Measurements from ENCODE around the gene CBL.

Gene CBL

DNA sequence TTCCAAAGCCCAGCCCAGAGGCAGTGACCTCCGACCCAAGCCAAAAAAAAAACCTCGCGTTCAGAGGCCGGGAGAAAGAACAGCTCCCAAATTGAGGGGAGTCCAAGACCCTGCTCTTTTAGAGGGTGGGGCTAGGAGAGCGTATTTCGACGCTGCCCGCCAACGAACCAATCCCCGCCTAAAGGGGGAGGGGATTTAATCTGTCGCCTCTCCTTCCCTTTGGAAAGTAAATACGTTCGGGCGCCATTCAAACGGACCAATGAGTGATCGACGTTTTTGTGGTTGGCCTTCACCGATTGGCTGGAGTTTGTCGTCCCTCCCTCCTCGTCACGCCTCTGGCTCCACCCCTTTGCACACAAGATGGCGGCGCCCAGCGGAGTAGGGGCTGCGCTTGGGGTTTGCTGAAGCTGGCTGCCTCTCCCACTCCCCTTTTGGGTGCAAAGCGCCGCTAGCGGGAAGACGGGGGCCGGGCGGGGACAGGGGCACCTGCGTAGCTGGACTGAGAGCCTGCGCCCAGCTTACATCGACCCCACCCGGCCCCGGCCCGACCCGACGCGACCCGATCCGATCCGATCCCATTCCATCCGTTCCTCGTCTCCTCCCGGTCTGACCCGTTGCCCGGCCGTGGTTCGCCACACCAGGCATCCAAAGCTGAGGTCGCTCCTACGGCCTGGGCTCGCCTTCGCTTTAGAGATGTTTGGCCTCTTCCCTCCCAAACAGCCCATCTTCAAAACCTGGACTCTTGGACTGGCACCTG, 128.2 kb downstream of the CBL start, which contains the start of gene RNF26:
Gene RNF26, plus strand, starts transcription at position 354 of the 757 bp plus-strand sequence. CDS start 596 bp downstream, outside the sequence.
- peak; percentile 96 for DNase-seq (ENCODE audit: low spot score)

DNA sequence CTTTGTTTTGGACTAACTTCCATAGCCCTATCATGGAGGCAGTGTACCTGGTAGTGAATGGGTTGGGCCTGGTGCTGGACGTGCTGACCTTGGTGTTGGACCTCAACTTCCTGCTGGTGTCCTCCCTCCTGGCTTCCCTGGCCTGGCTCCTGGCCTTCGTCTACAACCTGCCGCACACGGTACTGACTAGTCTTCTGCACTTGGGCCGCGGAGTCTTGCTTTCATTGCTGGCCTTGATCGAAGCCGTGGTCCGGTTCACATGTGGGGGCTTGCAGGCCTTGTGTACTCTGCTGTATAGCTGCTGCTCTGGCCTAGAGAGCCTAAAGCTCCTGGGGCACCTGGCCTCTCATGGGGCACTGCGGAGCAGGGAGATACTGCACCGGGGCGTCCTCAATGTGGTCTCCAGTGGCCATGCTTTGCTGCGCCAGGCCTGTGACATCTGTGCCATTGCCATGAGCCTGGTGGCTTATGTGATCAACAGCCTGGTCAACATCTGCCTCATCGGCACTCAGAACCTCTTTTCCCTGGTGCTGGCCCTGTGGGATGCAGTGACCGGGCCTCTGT, 129.0 kb downstream of the CBL start:
- DNase-seq (ENCODE audit: low spot score) = no peak

DNA sequence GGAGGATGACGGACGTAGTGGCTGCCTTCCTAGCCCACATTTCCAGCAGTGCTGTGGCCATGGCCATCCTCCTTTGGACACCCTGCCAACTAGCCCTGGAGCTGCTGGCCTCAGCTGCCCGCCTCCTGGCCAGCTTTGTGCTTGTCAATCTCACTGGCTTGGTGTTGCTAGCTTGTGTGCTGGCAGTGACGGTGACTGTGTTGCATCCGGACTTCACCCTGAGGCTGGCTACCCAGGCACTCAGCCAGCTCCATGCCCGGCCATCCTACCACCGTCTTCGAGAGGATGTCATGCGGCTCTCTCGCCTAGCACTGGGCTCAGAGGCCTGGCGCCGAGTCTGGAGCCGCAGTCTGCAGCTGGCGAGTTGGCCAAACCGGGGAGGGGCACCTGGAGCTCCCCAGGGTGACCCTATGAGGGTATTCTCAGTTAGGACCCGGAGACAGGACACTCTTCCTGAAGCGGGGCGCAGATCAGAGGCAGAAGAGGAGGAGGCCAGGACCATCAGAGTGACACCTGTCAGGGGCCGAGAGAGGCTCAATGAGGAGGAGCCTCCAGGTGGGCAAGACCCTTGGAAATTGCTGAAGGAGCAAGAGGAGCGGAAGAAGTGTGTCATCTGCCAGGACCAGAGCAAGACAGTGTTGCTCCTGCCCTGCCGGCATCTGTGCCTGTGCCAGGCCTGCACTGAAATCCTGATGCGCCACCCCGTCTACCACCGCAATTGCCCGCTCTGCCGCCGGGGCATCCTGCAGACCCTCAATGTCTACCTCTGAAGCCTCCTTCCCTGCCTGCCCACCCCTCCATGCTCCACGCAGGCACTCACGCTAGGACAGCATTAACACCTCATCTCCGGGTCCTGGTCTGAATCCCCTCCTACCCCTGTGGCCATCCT, 129.8 kb downstream of the CBL start:
- no peak for DNase-seq (ENCODE audit: low spot score)

DNA sequence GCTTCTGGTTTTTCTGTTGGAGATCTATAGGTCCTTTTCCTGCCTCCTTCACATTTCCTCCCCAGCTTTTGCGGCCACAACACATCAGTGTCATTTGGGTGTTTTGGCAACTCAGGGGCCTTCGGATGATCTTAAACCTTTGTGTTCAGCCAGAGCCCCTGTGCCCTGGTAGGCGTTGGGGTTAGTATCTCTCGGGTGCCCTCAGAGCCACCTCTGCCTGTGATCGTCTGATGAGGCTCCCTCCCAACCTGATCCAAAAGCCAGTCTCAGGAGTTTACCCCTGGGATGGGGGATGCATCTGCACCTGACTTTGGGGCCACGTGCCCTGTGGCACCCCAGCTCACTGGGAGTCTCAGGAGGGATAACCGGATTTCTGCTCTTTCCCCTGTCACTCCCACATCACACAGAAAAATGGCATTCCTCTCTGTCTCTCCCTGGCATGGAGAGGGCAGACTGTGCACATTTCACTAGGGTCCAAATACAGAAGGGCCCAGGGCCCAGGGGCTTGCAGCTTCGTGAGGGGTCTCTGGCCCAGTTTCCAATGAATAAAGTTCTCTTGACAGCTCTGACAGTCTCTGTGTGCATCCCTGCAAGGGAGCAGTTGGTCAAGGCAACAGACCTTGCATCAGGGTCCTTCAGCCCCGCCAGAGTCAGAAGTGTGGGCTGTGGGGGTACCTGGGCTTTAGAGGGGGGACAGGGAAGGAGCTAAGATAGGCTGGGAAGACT, 130.8 kb downstream of the CBL start:
- no peak for DNase-seq (ENCODE audit: low spot score)

DNA sequence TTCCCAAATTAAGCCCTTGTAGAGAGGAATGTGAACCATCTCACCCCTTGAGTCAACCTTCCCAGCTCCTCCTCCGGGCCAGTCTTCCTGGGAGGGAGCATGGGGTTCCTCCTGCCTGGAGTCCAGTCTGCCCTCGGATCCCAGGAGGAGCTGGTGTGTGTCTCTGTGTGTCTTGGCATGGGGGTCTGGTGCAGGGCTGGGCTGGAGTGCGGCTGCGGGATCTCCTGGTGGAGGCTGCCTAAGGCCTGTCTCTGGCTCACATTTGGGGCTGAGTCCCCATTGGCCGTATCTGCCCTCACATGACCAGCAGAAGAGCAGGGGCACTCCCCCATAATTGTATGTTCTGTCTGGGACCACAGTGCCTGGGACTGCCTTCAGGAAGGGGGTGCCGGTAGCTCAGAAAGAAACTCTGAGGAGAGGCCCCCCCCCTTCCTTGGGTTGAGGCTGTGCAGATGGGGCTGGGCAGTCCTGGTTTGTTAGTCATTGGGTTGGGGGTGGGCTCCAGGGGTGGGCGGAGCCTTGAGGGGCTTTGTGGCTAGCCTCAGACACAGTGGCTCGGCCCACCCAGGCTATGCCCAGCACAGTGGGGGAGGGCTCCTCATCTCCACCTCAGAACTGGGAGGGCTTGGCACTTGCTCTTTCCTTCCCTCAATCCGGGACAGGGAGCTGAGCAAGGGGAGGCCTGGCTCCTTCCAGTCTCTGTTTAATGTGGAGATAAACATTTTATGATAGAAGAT, 131.6 kb downstream of the CBL start:
- peak; percentile 55 for DNase-seq (ENCODE audit: low spot score)

DNA sequence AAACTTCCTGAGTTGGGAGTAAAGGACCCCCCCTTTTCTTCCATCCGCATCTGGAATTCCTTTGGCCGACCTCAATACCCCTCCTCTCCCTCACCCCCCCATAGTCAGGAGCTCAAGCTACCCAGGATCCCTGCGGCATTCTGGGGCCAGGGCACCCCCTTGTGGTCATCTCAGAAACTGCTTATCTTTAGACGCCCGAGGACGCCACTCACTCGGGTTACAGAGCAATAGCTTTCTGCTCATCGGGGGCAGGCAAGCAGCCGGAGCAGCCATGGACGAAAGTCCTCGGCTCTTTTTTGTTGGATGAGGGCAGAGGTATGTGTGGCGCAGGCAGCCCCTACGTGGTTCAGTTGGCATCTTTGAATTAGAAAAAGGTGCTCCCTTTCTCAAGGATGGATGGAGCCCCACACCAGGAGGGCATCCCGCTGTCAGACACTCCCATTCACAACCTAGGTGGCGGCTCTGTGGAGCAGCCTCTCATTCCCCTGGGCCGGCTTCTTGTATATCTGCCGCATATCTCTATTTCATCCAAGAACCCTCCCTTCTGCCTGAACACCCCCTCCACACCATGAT, 132.3 kb downstream of the CBL start:
- peak; percentile 80 for DNase-seq (ENCODE audit: low spot score)

DNA sequence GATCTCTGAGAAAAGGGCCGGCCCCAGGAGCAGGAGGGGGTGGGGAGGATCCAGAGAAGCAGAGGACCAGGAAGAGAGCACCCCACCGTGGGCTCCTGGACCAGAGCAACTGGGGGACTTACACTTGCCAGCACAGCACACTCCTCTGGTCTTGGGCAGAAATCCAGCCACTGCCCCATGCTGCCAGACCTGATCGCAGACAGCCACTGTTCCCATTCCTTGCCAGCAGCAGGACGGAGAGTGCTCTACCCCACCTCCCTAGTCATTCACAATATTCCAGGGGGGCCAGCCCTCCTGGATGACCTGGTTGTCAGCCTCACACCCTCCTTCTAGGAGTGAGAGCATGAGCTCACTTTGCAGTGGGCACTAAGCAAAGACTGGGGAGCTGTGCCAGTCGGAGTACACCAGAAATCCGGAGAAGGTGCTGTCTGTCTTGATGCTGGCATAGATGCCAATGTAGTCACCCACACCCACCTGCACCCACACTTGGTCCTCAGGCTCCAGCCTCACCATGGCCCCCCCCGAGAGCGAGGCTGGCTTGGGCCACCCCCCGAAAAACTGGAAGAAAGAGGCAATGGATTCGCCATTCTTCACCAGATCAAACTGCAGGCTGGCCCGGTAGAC, 132.9 kb downstream of the CBL start:
- no peak for DNase-seq (ENCODE audit: low spot score)

DNA sequence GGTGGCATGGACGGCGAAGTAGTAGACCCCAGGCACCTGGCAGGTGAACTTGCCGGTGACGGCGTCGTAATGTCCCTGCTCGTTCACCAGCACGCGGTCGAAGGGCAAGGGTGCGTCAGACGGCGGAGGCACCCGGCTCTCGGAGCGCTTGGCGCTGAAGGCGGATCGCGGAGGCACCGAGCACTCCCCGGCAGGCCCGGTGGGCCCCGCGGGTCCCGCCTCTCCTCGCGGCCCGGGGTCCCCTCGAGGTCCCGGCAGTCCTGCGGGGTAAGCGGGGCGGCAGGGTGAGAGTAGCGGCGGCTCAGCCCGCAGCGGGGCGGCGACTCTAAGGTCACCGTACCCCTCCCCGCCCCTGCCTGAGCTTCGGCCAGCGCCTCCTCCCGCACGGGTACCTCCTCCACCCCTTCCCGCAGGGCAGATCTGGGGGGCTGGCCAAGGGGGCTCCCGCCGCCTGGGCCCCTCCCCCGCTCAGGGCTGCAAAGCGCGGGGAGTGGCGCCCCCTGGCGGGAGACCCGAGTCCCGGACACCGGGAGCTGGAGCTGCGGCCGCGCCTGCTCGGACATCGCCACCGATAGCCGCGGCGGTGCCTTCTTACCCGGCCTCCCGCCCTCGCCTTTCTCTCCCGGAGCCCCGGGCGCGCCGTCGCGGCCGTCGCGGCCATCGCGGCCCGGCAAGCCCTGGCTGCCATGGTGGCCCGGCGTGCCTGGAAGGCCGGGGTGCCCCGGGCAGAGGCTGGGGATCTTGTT, 133.6 kb downstream of the CBL start:
- DNase-seq (ENCODE audit: low spot score) = peak; percentile 89

DNA sequence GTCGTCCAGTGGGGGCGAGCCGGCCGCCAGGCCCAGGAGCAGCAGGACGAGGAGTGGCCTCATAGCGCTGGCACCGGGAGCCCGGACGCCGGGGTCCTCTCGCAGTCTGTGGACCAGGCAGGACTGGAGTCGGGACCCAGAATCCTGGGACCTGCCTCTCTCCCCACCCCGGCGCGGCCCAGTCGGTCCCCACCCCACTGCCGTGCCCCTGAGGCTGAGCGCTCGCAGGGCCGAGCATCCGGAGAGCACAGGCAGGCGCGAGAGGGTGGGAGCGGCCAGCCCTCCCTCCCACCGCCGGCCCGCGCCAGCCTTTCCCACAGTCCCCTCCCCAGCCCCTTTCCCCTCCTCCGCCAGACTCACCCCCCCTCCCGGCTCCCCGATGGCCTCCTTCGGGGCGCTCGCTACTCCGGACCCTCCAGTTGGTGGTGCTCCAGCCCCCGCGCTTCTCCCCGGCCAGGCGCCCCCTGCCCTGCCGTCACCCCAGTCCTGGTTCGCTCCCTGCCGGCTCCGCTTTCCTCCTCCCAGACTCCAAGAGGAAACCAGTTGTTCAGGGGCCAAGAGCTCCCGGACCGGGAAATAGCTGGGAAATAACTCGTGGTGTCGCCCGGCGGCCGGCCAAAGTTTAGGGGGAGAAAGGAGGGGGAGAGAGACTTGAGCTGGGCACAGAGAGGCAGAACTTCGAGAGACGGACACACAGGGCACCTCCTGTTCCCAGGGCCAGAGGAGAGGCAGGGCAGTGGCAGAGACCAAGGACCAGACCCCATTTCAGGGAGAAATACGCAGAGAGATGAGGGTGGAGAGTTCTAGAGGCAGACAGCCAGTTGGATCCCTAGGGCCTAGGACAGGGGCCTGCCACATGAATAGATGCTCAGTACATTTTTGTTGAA, 134.4 kb downstream of the CBL start, which contains the start of gene C1QTNF5:
Gene C1QTNF5, minus strand, starts transcription at position 549 of the 887 bp plus-strand sequence. Its CDS starts 486 bp downstream, at position 63.
- DNase-seq (ENCODE audit: low spot score) = peak; percentile 56

DNA sequence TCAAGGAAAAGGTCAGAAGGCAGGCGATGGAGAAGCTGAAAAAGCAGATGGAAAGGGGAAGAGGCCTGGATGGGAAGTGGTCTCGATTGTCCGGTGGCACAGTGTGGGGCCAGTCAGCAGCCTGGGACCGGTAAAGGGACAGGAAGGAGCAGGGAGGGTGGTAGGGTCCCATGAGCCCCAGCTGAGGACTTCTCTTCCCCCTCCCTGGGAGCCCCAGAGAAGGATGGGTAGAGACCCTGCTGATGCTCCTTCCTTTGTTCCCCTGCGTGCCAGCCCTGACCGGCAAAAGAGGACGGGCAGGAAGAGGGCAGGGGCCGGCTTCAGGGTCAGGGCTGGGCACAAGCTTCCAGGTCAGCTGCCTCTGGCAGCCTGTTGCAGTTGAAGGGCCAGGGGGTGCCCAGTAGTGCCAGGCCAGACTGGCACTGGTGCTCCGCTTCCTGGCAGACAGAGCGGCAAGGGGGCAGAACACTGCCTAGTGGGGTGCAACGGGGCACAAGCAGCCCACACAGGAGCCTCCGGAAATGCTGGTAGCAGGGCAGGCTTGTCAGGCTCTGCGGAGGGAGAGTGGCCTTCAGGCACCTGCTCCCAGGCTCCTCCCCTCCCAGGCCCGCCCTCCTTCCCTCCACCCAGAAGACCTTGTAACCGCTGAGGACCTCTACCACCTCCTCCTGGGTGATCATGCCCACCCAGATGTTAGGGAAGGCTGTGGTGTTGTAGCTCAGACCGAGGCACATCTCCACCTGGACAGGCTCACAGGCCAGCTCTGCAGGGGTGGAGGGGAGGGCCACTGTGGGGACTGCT, 135.3 kb downstream of the CBL start:
- DNase-seq (ENCODE audit: low spot score) = peak; percentile 48

DNA sequence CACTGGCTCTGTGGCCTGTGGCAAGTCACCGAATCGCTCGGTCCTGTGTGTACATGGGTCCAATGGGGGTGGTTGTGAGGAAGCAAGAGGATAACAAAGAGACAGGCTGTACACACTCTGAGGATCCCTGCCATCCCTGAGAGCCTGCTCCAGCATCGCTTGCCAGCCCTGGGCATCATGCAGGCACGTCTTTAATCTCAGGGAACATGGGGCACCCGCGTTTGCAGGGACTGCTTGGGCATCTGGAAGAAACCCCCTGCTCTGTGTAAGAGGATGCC, 135.8 kb downstream of the CBL start:
- no peak for DNase-seq (ENCODE audit: low spot score)

DNA sequence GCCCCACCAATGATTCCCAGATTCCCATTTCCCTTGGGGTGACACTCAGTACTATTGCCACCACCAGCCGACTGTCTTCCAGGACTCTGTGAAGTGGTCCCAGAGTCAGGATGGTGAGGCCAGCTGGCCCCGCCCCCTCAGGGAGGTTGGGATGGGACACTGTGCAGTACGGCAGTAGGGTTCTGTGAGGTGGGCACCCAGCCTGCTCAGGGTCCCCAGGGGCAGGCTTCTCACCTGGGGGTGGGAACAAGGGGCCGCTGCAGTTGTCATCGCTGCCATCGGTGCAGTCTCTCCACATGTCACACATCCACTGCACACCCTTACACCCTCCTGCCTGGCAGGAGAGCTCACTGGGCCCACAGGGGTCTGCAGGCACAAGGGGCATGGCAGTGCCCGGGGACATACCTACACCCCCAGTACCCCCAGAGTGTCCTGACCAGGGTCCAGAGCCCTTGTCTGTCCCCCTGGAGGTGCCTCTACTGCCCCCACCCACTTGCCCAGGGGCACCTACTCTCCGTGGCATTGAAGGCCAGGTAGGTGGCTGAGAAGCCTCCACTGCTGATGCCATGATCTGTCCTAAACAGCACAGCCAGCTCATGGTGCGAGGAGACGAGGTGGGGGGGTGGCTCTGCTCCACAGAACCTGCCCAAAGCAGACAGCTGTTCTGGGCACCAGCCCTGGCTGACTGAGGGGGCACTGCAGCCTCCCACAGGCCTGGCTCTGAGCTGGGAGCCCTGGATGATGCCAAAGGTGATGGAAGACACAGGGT, 136.4 kb downstream of the CBL start:
- no peak for DNase-seq (ENCODE audit: low spot score)

DNA sequence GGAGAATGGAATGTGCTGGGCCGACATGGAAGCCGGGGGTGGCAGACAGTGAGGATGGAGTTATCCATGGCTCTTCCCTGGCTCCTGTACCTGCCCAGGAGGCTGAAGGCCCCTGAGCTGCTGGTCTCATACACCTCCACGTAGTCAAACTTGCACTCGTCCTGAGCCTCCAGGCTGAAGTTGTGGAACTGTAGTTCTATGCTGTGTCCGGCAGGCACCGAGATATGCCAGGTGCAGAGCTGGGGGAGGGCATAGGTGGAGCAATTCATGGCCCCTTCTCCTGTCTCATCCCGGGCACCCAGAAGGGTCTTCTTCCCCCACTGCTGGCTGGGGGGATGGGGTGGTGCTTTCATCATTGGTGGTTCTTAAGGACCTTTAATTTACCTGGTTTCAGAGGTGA, 137.6 kb downstream of the CBL start:
- DNase-seq (ENCODE audit: low spot score) = no peak

DNA sequence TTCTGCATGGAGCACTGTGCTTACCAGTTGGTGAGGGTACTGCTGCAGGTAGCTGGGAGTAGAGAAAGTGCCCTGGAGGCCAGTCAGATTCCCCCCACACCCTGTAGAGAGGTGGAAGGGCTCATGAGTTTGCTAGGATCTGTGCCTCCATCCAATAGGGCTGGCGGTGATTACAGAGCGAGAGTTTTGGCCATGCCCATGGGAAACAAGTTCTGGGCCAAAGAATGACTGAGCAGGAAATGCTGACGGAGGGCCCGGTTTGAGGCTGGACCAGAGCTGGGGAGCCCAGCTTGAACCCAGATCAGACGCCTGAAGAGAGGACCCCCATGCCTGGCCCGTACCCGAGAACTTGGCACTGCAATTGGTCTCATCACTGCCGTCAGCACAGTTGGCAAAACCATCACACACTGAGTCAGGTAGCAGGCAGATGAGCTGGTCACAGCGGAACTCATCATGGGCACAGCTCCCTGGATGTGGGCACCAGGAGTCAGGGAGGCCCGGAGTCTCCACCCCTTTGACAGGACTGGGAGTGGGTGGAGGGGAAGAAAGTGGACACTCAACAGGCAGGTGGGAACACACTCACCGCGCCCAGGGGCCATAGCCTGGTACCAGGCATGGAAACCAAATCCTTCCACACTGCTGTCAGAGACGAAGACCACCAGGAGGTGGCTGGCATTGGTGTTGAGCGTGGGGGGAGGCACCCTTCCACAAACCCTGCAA, 138.3 kb downstream of the CBL start:
- no peak for DNase-seq (ENCODE audit: low spot score)

DNA sequence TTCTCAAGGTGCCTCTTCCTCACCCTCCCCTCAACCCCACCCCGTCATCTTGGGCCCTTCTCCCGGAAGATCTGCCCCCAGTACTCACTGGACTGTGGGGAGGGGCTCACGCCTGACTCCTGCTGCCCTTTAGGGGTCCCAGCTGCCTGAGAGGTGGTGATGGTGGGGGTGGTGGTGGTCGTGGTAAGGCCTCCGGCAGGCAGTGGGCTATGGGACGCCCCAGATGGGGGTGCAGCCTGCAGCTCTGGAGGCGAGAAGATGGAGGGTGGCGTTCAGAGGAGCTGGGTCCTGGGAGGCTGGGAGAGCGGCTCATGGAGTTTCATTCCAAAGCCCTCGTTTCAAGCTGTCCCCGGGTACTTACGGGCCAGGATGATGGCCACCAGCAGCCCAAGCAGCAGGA, 139.5 kb downstream of the CBL start:
- no peak for DNase-seq (ENCODE audit: low spot score)

DNA sequence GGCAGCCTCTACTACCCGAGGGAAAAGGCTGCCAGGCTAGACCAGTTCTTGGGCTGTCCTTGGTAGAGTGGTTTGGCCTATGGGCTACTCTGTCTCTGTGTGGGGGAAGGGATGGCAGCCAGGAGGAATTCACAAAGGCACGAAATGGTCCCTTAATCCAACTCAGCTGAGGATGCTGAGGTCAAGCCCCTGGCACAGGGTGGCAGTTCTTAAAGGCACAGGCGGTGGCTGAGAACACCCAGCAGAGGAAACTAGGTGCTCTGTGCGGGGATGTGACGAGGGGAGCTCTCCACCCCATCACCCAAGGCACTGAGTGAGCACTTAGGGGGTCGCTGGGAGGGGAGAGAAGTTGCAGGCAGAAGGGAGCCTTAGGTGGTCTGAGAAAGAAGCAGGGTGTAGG, 140.5 kb downstream of the CBL start, which contains the start of gene MFRP:
Gene MFRP, minus strand, starts transcription at position 101 of the 400 bp plus-strand sequence. CDS start 192 bp downstream, outside the sequence.
- DNase-seq (ENCODE audit: low spot score) = no peak

All from iPS-NIHi11 (cell line).